Measurements from ENCODE around the gene CCDC183.

The CCDC183 gene

GRCh38 chr9:136804509-136805206, 8.5 kb downstream of the CCDC183 start:
- no peak overlapping the region for H3K27ac ChIP-seq
- no peaks in the 10 kb centered on the region for H3K9me3 ChIP-seq
- no peak for TF ChIP-seq CTCF (IDR thresholded peaks at IDR 0.05)
- no peak overlapping the region for H3K4me3 ChIP-seq (ENCODE audit: low read depth in 1 of 2, low read length in 1 of 2)
- H3K27me3 ChIP-seq, result peaks cover 30% of the 10 kb centered on the region
- peaks cover 44 to 49% of the 10 kb centered on the region in 2 experiments for H3K4me1 ChIP-seq (ENCODE audit: control insufficient read depth in 1 of 2, insufficient read depth in 1 of 2, low read depth in 1 of 2, low read length in 1 of 2)
- no peaks in the 10 kb centered on the region for H3K36me3 ChIP-seq

GRCh38 chr9:136805207-136805740, 9.1 kb downstream of the CCDC183 start:
- Histone ChIP-seq H3K4me1 (ENCODE audit: control insufficient read depth in 1 of 2, insufficient read depth in 1 of 2, low read depth in 1 of 2, low read length in 1 of 2) (peaks cover 40 to 44% of the 10 kb centered on the region in 2 experiments), H3K36me3 (no peaks in the 10 kb centered on the region), H3K27me3 (peaks cover 24% of the 10 kb centered on the region), H3K27ac (no peak overlapping the region), H3K9me3 (no peaks in the 10 kb centered on the region), H3K4me3 (ENCODE audit: low read depth in 1 of 2, low read length in 1 of 2) (no peak overlapping the region)
- TF ChIP-seq CTCF (IDR thresholded peaks at IDR 0.05), result no peak

- no peak for TF ChIP-seq CTCF (IDR thresholded peaks at IDR 0.05)
- H3K27me3 ChIP-seq, result peaks cover 16% of the 10 kb centered on the region
- peaks cover 6% of the 10 kb centered on the region for H3K36me3 ChIP-seq
- no peaks in the 10 kb centered on the region for H3K9me3 ChIP-seq
- H3K27ac ChIP-seq, result no peak overlapping the region
- no peak overlapping the region for H3K4me3 ChIP-seq (ENCODE audit: low read depth in 1 of 2, low read length in 1 of 2)
- peaks cover 32 to 36% of the 10 kb centered on the region in 2 experiments for H3K4me1 ChIP-seq (ENCODE audit: control insufficient read depth in 1 of 2, insufficient read depth in 1 of 2, low read depth in 1 of 2, low read length in 1 of 2)
Measured at GRCh38 chr9:136806067-136806466, 9.9 kb downstream of the CCDC183 start.

- H3K27ac ChIP-seq, result peak overlapping the region; percentile 85
Measured at GRCh38 chr9:136806631-136807201, 10.6 kb downstream of the CCDC183 start.

More at GRCh38 chr9:136806631-136807201, 10.6 kb downstream of the CCDC183 start:
- TF ChIP-seq CTCF (IDR thresholded peaks at IDR 0.05), result no peak
- Histone ChIP-seq H3K27me3 (peaks cover 9% of the 10 kb centered on the region), H3K4me1 (ENCODE audit: control insufficient read depth in 1 of 2, insufficient read depth in 1 of 2, low read depth in 1 of 2, low read length in 1 of 2) (peaks cover 26 to 30% of the 10 kb centered on the region in 2 experiments), H3K4me3 (ENCODE audit: low read depth in 1 of 2, low read length in 1 of 2) (peak overlapping the region; percentile 73 to 83), H3K9me3 (no peaks in the 10 kb centered on the region), H3K36me3 (peaks cover 8% of the 10 kb centered on the region)
